H1 (cell line): Measurements from ENCODE around the gene KCND3. TPM values are rescaled to one million over a fixed set of nuclear protein-coding genes. Genes with fewer than 3 reads are reported as not detected.

Source experiments
- CTCF ChIA-PET: fragments of 300-600 bp; sonication (Branson Sonifier 250); formaldehyde crosslinking; loops from one replicate; lab custom pipeline; 2021; ENCODE audit not compliant: partially characterized antibody; lab: Charles Lee
- POLR2A ChIA-PET: fragments of 300-600 bp; sonication (Branson Sonifier 250); formaldehyde crosslinking; loops from one replicate; lab custom pipeline; 2021; ENCODE audit warnings: inconsistent platforms; ENCODE audit not compliant: partially characterized antibody; lab: Charles Lee
- DNase-seq, 2 experiments: peaks; one replicate each; pipeline versions ENCODE4 v3.0.0 to v3.0.0-alpha.2; 2010 to 2022; ENCODE audit warnings: low spot score in 2 of 2, low read depth in 1 of 2, mixed read lengths in 1 of 2
- FAIRE-seq: peaks from 2 replicates; lab custom pipeline; 2011; peaks lifted over from hg19 to GRCh38; lab: Jason Lieb, UNC
- H2AFZ ChIP-seq: 2 replicates; pipeline ENCODE4 v1.8.1; 2012; ENCODE audit warnings: low read length, inconsistent platforms
- H2AK5ac ChIP-seq: 2 replicates; pipeline ENCODE4 v1.6.1; 2013; ENCODE audit warnings: low read depth, low read length
- H2BK120ac ChIP-seq: replicated peaks from 2 replicates; pipeline ENCODE3; 2013; ENCODE audit warnings: low read depth, low read length, inconsistent platforms
- H2BK12ac ChIP-seq: 2 replicates; pipeline ENCODE4 v1.6.1; 2013; ENCODE audit warnings: low read depth, low read length
- H2BK15ac ChIP-seq: 2 replicates; pipeline ENCODE4 v1.6.1; 2013; ENCODE audit warnings: low read length
- H2BK20ac ChIP-seq: 2 replicates; pipeline ENCODE4 v1.6.1; 2013; ENCODE audit warnings: low read length
- H2BK5ac ChIP-seq: 2 replicates; pipeline ENCODE4 v1.6.1; 2013; ENCODE audit warnings: low read depth, low read length
- H3K14ac ChIP-seq: 2 replicates; pipeline ENCODE4 v1.6.1; 2013; ENCODE audit warnings: inconsistent platforms; ENCODE audit not compliant: insufficient read length
- H3K18ac ChIP-seq: 2 replicates; pipeline ENCODE4 v1.6.1; 2013; ENCODE audit warnings: low read length; ENCODE audit errors: extremely low read depth
- H3K23ac ChIP-seq: 2 replicates; pipeline ENCODE4 v1.6.1; 2013; ENCODE audit warnings: inconsistent platforms; ENCODE audit not compliant: insufficient read length
- H3K23me2 ChIP-seq: 2 replicates; pipeline ENCODE4 v1.6.1; 2013; ENCODE audit warnings: low read depth, low read length
- H3K27ac ChIP-seq: 2 replicates; pipeline ENCODE4 v1.6.1; 2011; ENCODE audit warnings: low read depth, low read length, inconsistent platforms
- H3K27me3 ChIP-seq, 4 experiments: replicated peaks in 1 of 4; 1 replicate in 1 of 4; 2 replicates in 3 of 4; pipeline versions ENCODE4 v1.6.1 to v1.8.1; 2011 to 2013; ENCODE audit warnings: low read length in 3 of 4, mild to moderate bottlenecking in 3 of 4, inconsistent platforms in 2 of 4, mixed read lengths in 2 of 4, moderate library complexity in 1 of 4; ENCODE audit not compliant: control insufficient read depth in 3 of 4, insufficient read depth in 3 of 4; ENCODE audit errors: extremely low read depth in 1 of 4
- H3K36me3 ChIP-seq, 4 experiments: 2 replicates each; pipeline versions ENCODE4 v1.6.1 to v1.8.1; 2011 to 2013; ENCODE audit warnings: mild to moderate bottlenecking in 4 of 4, low read length in 3 of 4, moderate library complexity in 2 of 4, control low read depth in 1 of 4, inconsistent platforms in 1 of 4; ENCODE audit not compliant: insufficient read depth in 4 of 4, control insufficient read depth in 2 of 4
- H3K4ac ChIP-seq: replicated peaks from 2 replicates; pipeline ENCODE3; 2013; ENCODE audit warnings: low read length, low read depth, mixed read lengths, inconsistent platforms; ENCODE audit not compliant: insufficient read length
- H3K4me1 ChIP-seq, 4 experiments: replicated peaks in 1 of 4; 1 replicate in 1 of 4; 2 replicates in 3 of 4; pipeline versions ENCODE4 v1.6.1 to v1.8.1; 2011 to 2013; ENCODE audit warnings: low read length in 3 of 4, inconsistent platforms in 2 of 4, mixed read lengths in 1 of 4; ENCODE audit not compliant: insufficient read depth in 4 of 4, control insufficient read depth in 3 of 4
- H3K4me2 ChIP-seq, 2 experiments: 2 replicates each; pipeline versions ENCODE4 v1.6.1 to v1.8.1; 2011 to 2013; ENCODE audit warnings: low read depth in 2 of 2, low read length in 2 of 2, control low read depth in 1 of 2, inconsistent platforms in 1 of 2, mild to moderate bottlenecking in 1 of 2; ENCODE audit not compliant: insufficient read depth in 1 of 2
- H3K4me3 ChIP-seq, 4 experiments: fragments of 200-600, 300-600 bp in 1 of 4; sonication (generic), shearing (Covaris generic), sonication (Bioruptor Twin) in 1 of 4; 2 replicates each; pipeline versions ENCODE4 v1.5.1 to v1.8.1; 2011 to 2016; ENCODE audit warnings: low read length in 4 of 4, low read depth in 3 of 4, control low read depth in 2 of 4, inconsistent platforms in 2 of 4, mild to moderate bottlenecking in 2 of 4, mixed read lengths in 1 of 4, moderate library complexity in 1 of 4; ENCODE audit not compliant: insufficient read depth in 2 of 4; ENCODE audit errors: extremely low read depth in 1 of 4
- H3K56ac ChIP-seq: replicated peaks from 2 replicates; pipeline ENCODE3; 2013; ENCODE audit warnings: low read depth, mild to moderate bottlenecking, mixed read lengths, low read length, inconsistent platforms; ENCODE audit not compliant: insufficient read length
- H3K79me1 ChIP-seq: 2 replicates; pipeline ENCODE4 v1.6.1; 2013; ENCODE audit warnings: low read depth, low read length, control low read depth
- H3K79me2 ChIP-seq, 2 experiments: 2 replicates each; pipeline versions ENCODE4 v1.6.1 to v1.8.1; 2012 to 2013; ENCODE audit warnings: low read length in 2 of 2, mild to moderate bottlenecking in 2 of 2, inconsistent platforms in 1 of 2; ENCODE audit not compliant: insufficient read depth in 2 of 2, control insufficient read depth in 1 of 2
- H3K9ac ChIP-seq, 4 experiments: replicated peaks in 1 of 4; 1 replicate in 1 of 4; 2 replicates in 3 of 4; pipeline versions ENCODE4 v1.6.1 to v1.8.1; 2011 to 2013; ENCODE audit warnings: low read depth in 3 of 4, low read length in 3 of 4, control low read depth in 2 of 4, mild to moderate bottlenecking in 2 of 4, moderate library complexity in 2 of 4, inconsistent platforms in 1 of 4; ENCODE audit errors: extremely low read depth in 1 of 4
- H3K9me3 ChIP-seq, 2 experiments: 2 replicates each; pipeline versions ENCODE4 v1.6.1 to v1.8.1; 2012 to 2013; ENCODE audit warnings: mild to moderate bottlenecking in 2 of 2, moderate library complexity in 2 of 2, control low read depth in 1 of 2, inconsistent platforms in 1 of 2, low read depth in 1 of 2, low read length in 1 of 2, mixed read lengths in 1 of 2; ENCODE audit not compliant: insufficient read depth in 2 of 2
- H4K20me1 ChIP-seq, 2 experiments: replicated peaks in 1 of 2; 2 replicates each; pipeline versions ENCODE3 to v1.8.1; 2011 to 2013; ENCODE audit warnings: inconsistent platforms in 2 of 2, low read length in 2 of 2, mild to moderate bottlenecking in 1 of 2; ENCODE audit not compliant: insufficient read depth in 2 of 2, control insufficient read depth in 1 of 2
- H4K5ac ChIP-seq: 2 replicates; pipeline ENCODE4 v1.6.1; 2013; ENCODE audit warnings: low read length, low read depth, mixed read lengths, inconsistent platforms; ENCODE audit not compliant: insufficient read length
- H4K8ac ChIP-seq: 2 replicates; pipeline ENCODE4 v1.8.0; 2013; ENCODE audit warnings: mild to moderate bottlenecking, moderate library complexity, low read length, inconsistent platforms; ENCODE audit not compliant: insufficient read depth; ENCODE audit errors: extremely low read depth
- H4K91ac ChIP-seq: replicated peaks from 2 replicates; pipeline ENCODE3; 2013; ENCODE audit warnings: low read length, mixed read lengths, inconsistent platforms; ENCODE audit not compliant: insufficient read length
- ATF2 ChIP-seq: IDR thresholded peaks from 2 replicates; pipeline ENCODE4 v1.6.1; 2012; ENCODE audit warnings: low read length, inconsistent platforms
- CHD2 ChIP-seq: IDR thresholded peaks from 2 replicates; pipeline ENCODE4 v1.6.1; 2012; ENCODE audit warnings: low read length, improper control_type of control experiment
- CTCF ChIP-seq, 3 experiments: IDR thresholded peaks; 1 replicate in 2 of 3; 2 replicates in 1 of 3; pipeline versions ENCODE4 v1.5.1 to v1.6.1; 2011; ENCODE audit warnings: low read length in 3 of 3, mild to moderate bottlenecking in 3 of 3, inconsistent platforms in 2 of 3, low read depth in 1 of 3, moderate library complexity in 1 of 3; ENCODE audit not compliant: insufficient read depth in 1 of 3; ENCODE audit errors: control extremely low read depth in 1 of 3
- HDAC2 ChIP-seq, 2 experiments: fragments of 300-600 bp in 1 of 2; sonication (generic) in 1 of 2; IDR thresholded peaks; 2 replicates each; pipeline ENCODE4 v1.6.1; 2011 to 2012; ENCODE audit warnings: low read depth in 2 of 2, low read length in 2 of 2, mild to moderate bottlenecking in 2 of 2, moderate library complexity in 2 of 2, borderline replicate concordance in 1 of 2, inconsistent platforms in 1 of 2
- RAD21 ChIP-seq, 2 experiments: IDR thresholded peaks in 1 of 2; conservative IDR thresholded peaks in 1 of 2; 2 replicates each; pipeline ENCODE4 v1.6.1; 2011; ENCODE audit warnings: low read depth in 2 of 2, low read length in 2 of 2, improper control_type of control experiment in 1 of 2, inconsistent platforms in 1 of 2, mild to moderate bottlenecking in 1 of 2, moderate library complexity in 1 of 2
- YY1 ChIP-seq: IDR thresholded peaks from 2 replicates; pipeline ENCODE4 v1.6.1; 2011; ENCODE audit warnings: low read depth, mild to moderate bottlenecking, low read length
- WGBS, 2 experiments: shearing (Covaris generic) in 1 of 2; methylation state at CpG; one replicate each; pipeline versions ENCODE4 v1.1.6 to v1.1.7; 2013 to 2015; ENCODE audit warnings: low lambda C conversion rate in 2 of 2, mixed read lengths in 2 of 2, inconsistent platforms in 1 of 2, low coverage in 1 of 2, missing lambda C conversion rate in 1 of 2; ENCODE audit not compliant: insufficient replicate concordance in 2 of 2, insufficient coverage in 1 of 2, insufficient read length in 1 of 2; ENCODE audit errors: extremely low coverage in 1 of 2, missing lambda C conversion rate in 1 of 2; 5-methylcytosine and 5-hydroxymethylcytosine counted together
- polyA plus RNA-seq, 7 experiments: library from polyadenylated mRNA; depleted of rRNA in 3 of 7; stranded (reverse) in 5 of 7; unstranded in 2 of 7; fragments of >200 nt in 5 of 7; fragments of 200-250 nt in 2 of 7; gene quantifications; 1 replicate in 5 of 7; 2 replicates in 1 of 7; 4 replicates in 1 of 7; pipeline versions ENCODE4 v1.2.1 to v1.2.3, GENCODE V29; 2011 to 2013; ENCODE audit warnings: missing spikeins in 2 of 7, mixed read lengths in 2 of 7
- total RNA-seq: library from RNA; stranded (reverse); fragmentation: NEBNext Ultra II Directional; extraction: Animal tissue kit (Norgen Biotek cat#: 25700); gene quantifications from 2 replicates; pipeline ENCODE4 v1.2.1, GENCODE V29; 2021

Gene KCND3
- total and polyA plus RNA-seq, 2 of the 8 experiments (the other 6 are each of a cell fraction or from before 2014, with no cell fraction given) = 0.14 to 0.48 TPM

DNA sequence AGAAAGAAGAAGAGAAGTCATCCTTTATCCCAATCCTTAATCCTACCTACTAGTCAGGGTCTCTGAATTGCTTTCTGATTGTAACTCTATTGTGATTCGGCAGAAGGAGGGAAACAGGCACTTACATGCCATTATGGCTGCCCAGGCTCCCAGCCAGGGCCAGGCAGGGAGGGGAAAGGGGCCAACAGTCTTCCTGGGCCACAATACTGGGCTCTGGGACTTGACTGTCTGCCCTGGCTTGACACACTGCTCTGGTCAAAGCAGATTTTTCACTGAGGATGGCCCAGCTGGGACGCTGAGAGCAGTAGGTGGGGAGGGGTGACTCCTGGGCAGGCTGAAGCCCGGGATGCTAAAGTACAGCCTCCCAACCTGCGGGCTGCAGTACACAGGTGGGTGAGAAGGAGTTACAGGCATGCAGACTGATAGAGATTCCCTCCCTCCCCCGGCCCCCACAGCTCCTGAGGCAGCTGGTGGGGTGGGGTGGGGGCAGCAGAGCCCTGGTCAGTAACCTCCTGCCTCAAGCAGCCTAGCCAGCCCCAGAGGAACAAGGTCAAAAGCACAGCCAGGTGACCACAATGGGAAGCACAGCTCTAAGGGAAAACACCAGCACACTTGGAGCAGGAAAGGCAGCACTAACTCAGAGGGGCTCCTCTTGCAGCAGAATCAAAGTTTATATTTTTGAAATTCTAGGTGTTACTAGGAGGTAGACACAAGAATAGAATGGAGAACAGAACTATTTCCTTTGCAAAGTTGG lies 25.3 kb downstream of the KCND3 start:
- 72% methylated on average over 5 of the region's 5 CpGs; no CpG with 5 or more reads in 1 of the 2 experiments for WGBS, 2 experiments
- no peak overlapping the region; the same call in 1 of the 2 replicates for H2AK5ac ChIP-seq
- H3K9ac ChIP-seq = no peak overlapping the region
- DNase-seq (no peak), FAIRE-seq (peak; percentile 88)
- peak overlapping the region; percentile 32; the same call in 1 of the 2 replicates for H3K18ac ChIP-seq
- H3K4me3 ChIP-seq = no peak overlapping the region
- H3K36me3 ChIP-seq = no peaks in the 10 kb centered on the region
- no peaks in the 10 kb centered on the region for H3K79me2 ChIP-seq
- no peak overlapping the region for H3K14ac ChIP-seq
- H4K5ac ChIP-seq = no peak overlapping the region
- H4K91ac ChIP-seq = no peak overlapping the region
- H3K27ac ChIP-seq = no peak overlapping the region
- H3K4ac ChIP-seq = no peak overlapping the region
- H3K27me3 ChIP-seq = no peaks in the 10 kb centered on the region; a peak in 2 of 7 replicates
- H3K56ac ChIP-seq = no peak overlapping the region
- no peaks in the 10 kb centered on the region; the same call in none of the 2 replicates for H3K23me2 ChIP-seq
- peaks cover 2 to 11% (median 6%) of the 10 kb centered on the region in 4 experiments; a peak in 6 of 7 replicates for H3K4me1 ChIP-seq
- H2BK12ac ChIP-seq = peak overlapping the region; percentile 72; the same call in 1 of the 2 replicates
- CTCF ChIA-PET = interaction anchor here (0.8 to 1.0 kb wide), 2 partner anchors 10 to 147 kb away, joined by 3 to 5 read pairs; no protein-coding TSS in a partner anchor
- no peaks in the 10 kb centered on the region; the same call in 1 of the 2 replicates for H3K79me1 ChIP-seq
- POLR2A ChIA-PET = no interaction called here
- no peaks in the 10 kb centered on the region for H4K20me1 ChIP-seq
- peak overlapping the region; percentile 48; the same call in 1 of the 2 replicates for H2BK20ac ChIP-seq
- no peak overlapping the region for H3K4me2 ChIP-seq
- 0 out of 2 replicates have a peak overlapping the region, but pooled peaks have one; percentile 72 for H2BK15ac ChIP-seq
- no peak overlapping the region for H4K8ac ChIP-seq
- no peak overlapping the region for H3K23ac ChIP-seq
- no peaks in the 10 kb centered on the region for H3K9me3 ChIP-seq
- peak in 1 of 2 experiments; percentile 38; a peak in 3 of 4 replicates for TF ChIP-seq RAD21 (IDR thresholded peaks at IDR 0.05 in 1 of 2, conservative IDR thresholded peaks at IDR 0.05 in 1 of 2; ENCODE audit: low read depth in 2 of 2, low read length in 2 of 2)
- peak; percentile 37; the same call in 1 of the 2 replicates for TF ChIP-seq YY1
- no peak for TF ChIP-seq ATF2
- no peak for TF ChIP-seq CHD2
- peak in 1 of 3 experiments; percentile 1; a peak in 1 of 4 replicates for TF ChIP-seq CTCF (IDR thresholded peaks at IDR 0.05; ENCODE audit: control extremely low read depth in 1 of 3, insufficient read depth in 1 of 3, low read depth in 1 of 3, low read length in 3 of 3)
- no peak for TF ChIP-seq HDAC2 (IDR thresholded peaks at IDR 0.05; ENCODE audit: borderline replicate concordance in 1 of 2, low read depth in 2 of 2, low read length in 2 of 2)
- H2AFZ ChIP-seq = peak overlapping the region; percentile 89
- peak overlapping the region; percentile 52; the same call in 1 of the 2 replicates for H2BK5ac ChIP-seq
- no peak overlapping the region for H2BK120ac ChIP-seq
